Activated T-helper 1 cell treated with Interleukin-2 at 50 U/mL for 16 hours (primary cell): Measurements from ENCODE around the gene TRPC1.
"Not testable (repeated sequence)": the region's sequence is repeated elsewhere in the genome, so short reads cannot be mapped to it uniquely, and the experiment has no call there.

Experiments
- DNase-seq: peaks from one replicate; pipeline ENCODE4 v3.0.0-alpha.2; 2020; ENCODE audit warnings: low read depth

Gene TRPC1

DNA sequence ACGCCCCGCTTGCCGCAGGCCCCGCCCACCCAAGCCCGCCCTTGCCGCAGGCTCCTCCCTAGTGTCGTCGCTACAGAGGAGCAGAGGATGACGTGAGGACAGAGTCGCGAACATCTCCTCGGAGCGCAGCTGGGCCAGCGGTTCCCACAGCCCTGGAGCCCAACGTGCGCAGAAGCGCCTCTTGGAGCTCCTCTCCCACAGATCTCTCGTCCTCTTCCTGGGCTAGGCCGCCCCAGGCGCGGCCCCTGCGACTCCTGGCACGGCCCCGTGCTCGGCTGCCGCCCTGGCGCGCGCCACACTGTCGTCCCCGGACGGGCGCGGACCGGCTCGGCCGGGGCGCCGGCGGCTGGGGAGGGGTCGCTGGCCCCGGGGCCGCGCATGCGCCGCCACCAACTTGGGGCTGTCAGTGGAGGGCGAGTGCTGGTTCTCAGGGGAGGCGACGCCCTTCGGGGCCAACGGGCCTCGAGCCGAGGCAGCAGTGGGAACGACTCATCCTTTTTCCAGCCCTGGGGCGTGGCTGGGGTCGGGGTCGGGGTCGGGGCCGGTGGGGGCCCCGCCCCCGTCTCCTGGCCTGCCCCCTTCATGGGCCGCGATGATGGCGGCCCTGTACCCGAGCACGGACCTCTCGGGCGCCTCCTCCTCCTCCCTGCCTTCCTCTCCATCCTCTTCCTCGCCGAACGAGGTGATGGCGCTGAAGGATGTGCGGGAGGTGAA, at the start of gene TRPC1:
Gene TRPC1 (plus strand): TSS at position 67 of the 714 bp plus-strand sequence. CDS start 526 bp downstream, at position 593.
- peak; percentile 66 for DNase-seq

DNA sequence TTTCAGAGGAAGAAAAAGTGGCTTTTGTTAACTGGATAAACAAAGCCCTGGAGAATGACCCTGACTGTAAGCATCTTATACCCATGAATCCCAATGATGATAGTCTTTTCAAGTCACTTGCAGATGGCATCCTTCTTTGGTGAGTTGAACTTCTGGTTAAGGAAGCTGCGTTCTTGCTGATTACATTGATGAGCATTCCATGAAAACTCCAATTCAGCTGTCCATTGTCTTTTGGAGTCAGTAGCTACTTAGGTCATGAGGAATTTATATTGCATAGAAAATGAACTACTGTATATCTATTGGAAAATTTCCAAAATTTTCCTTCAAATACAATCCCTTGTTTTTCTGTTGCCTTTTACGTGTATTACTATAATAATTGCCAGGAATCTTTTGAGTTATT, 47.7 kb upstream of the TRPC1 start:
- DNase-seq: no peak

DNA sequence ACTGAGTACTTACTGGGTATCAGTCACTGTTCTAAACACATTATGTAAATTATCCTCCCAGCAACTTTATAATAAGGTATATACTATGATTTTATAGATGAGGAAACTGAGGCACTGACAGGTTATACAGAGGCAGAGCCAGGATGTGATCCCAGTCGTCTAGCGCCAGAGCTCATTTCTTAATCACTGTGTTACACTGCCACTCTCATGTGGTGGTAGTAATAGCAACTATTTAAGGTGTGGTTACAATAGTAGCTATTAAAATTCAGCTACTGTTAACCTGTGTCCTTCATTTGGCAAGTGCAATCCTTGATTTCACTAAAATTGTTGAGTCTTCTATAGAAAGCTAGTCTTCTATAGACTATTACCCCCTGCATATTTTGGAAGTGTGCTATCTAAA, 43.1 kb upstream of the TRPC1 start:
- no peak for DNase-seq

DNA sequence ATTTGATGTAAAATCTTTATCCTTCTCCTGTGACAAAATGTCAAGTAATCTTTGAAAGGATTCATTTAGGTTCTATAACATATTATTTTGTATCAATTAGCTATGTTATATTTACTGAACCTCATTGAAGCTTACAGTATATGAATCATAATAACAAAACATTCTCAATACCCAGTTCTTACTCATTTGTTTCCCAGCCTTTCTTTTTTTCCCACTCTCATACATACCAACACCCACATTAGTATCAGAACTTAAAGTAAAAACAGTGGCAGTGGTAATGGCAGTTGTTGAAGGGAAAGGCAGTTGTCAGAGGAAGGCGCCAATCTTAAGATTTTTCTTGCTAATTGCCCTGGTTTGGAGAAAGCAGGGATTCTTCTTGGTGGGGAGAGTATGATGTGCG, 33.2 kb upstream of the TRPC1 start:
- no peak for DNase-seq

DNA sequence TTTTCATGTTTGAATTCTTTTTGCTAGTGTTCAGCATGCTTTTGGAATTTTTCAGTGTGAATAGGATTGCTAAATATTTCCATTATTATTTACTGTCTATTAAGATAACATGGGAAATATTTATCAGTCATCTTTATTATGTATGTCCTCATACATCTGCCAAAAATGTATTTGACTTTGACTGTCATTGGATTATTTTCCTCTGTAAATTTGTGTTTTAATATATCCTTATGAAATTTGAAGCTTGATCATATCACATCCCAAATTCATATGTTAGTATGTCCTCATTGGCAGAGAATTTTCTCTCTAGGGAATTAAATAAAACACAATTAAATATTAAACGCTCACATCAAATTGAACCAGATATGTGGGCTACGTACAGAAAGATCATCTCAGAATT, 32.3 kb upstream of the TRPC1 start:
- DNase-seq: no peak

DNA sequence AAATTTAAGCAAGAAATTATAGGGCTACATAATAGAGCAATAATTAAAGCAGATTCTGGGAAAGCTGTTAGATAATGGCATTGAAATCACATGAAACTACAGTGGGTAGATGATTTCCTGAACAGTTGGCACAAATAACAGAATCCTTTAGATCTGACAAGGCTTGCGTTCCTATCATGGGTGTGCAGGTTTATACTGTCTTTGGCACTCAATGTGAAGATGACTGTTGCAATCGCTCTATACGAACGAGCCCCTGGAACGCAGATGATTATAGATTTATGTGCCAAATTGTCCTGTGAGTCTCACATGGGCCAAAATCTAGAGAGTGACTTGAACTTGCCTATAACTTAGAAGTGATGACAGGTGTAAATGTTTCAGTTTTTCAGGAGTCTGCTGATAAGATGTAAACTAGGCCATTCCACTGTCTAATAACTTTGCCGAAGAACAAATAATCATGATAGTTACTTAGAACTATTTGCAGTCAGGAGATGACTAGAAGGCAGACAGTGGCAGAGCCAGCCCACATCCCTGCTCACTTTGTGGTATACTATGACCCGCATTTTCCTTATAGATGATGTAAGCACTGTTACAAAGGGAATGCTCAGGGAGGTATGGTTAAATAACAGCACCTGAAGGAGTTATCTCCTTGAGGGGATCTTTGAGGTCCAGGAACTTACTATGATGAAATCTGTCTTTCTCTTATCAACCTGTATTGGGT, 30.5 kb upstream of the TRPC1 start:
- DNase-seq: no peak

DNA sequence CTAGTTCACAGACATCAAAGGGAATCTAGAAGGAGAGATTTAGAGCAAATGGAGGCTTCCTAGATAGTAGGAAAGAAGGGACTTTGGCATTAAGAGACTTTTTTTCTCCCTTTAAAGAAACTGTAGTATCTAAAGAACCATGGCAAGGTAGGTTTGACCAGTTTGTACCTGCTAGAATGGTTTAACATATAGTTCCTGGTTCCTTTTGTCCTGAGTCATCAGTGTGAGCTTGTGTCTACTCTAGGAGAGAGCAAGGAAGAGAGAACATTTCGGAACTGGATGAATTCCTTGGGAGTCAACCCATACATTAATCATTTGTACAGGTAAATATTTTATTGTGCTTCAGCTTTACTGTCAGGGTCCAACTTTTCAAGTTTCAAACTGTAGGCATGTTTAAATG, 29.6 kb upstream of the TRPC1 start:
- no peak for DNase-seq

DNA sequence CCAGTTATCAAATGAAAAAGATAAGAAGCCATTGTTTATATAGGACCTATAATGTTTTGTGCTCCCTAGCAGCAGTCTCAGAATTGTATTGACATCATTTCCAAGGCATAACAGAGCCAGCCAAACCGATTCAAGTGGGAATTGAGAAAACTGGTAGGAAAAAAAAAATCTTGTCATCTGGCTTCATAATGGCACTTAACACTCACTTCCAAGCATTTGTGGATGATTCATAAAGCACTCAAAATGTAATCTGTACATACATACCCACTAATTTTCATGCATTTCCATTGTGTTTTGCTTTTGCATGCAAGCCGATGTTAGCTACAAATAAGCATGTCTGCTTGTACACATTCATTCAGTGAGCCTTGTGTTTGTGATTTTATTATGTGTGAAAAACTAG, 18.6 kb upstream of the TRPC1 start:
- no peak for DNase-seq

DNA sequence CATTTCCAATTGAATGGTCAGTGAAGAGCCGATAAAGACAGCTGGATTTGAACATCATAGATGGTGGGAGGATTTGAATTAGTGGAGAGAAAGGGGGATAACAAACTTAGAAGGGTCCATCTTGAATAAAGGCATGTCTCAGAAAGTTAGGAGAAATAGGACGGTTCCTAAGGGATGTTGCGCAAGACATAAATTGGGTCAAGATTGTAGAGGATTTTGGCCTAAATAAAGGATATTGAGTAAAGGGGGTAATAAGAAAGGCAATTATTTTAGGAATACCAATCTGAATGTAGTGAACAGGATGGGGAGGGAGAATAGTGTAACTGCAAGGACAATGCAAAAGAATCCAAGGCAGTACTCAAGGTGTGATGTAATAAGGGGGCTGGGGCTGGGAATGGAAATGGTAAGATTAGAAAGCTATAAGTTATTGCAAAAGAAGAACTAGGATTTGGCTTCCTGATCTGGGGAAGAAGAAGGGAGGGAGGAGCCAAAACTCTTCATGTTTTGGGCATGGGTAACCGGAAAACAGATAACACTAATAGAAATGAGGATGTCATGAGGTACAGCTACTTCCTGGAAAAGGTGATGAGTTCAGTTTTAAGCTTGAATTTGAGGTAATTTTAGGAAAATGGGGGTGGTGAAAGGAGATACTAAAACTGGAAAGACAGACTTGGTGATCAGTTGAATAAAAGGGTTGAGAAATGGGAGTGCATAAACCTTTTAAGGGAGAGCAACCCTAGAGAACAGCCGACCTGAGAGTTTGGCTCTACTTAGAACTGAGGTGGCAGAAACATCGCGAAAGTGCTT, 17.3 kb upstream of the TRPC1 start:
- DNase-seq: no peak

DNA sequence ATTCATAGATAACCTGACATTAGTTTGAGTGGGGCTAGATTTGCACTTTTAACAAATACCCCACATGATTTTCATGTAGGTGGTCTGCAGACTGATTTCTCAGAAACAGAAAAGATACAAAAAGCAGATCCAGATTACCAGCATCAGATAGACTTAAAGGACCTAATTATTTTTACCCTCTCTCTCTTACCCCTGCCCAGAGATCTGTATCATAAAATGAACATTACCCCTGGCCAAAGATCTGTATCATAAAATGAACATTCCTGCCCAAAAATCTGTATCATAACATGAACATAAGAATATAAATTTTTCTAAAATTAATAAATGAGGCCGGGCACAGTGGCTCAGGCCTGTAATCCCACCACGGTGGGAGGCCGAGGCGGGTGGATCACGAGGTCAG, 14.6 kb upstream of the TRPC1 start:
- no peak for DNase-seq

DNA sequence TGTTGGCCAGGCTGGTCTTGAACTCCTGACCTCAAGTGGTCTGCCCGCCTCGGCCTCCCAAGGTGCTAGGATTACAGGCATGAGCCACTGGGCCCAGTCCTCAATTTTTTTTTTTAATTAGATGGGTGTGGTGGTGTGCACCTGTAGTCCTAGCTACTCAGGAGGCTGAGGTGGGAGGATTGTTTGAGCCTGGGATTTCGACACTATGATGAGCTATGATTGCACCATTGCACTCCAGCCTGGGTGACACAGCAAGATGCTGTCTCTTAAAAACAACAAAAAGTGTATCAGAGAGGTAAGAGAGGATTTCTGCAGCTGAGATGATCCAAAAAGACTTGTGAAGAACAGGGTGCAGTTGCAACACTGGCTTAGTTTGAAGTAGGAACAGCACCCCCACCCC, 9.0 kb upstream of the TRPC1 start:
- not testable (repeated sequence) for DNase-seq

DNA sequence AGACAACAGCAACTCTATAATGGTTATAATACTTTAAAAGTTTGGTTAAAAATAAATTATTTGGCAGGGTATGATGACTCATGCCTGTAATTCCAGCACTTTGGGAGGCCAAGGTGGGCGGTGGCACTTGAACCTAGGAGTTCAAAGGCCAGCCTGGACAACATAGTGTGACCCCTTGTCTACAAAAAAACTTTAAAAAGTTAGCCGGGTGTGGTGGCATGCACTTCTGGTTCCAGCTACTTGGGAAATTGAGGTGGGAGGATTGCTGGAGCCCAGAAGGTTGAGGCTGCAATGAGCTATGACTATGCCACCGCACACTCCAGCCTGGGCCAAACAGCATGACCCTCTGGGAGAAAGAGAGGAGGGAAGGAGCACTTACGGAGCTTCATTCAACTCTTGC, 7.7 kb upstream of the TRPC1 start:
- no peak for DNase-seq

DNA sequence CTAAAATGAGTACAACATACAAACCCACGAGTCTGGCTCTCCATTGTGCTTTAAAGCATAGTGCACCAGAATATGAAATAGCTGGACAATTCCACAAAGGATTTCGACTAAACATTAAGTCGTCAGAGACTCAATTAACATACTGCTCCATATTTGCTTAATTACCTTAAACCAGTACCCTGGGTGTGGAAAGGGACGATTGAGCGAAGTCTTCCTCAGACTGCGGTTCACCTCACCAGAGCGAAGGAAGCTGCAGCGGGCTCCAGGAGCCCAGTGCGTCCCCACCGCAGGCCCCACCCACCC, 218 bp upstream of the TRPC1 start:
- DNase-seq: no peak

DNA sequence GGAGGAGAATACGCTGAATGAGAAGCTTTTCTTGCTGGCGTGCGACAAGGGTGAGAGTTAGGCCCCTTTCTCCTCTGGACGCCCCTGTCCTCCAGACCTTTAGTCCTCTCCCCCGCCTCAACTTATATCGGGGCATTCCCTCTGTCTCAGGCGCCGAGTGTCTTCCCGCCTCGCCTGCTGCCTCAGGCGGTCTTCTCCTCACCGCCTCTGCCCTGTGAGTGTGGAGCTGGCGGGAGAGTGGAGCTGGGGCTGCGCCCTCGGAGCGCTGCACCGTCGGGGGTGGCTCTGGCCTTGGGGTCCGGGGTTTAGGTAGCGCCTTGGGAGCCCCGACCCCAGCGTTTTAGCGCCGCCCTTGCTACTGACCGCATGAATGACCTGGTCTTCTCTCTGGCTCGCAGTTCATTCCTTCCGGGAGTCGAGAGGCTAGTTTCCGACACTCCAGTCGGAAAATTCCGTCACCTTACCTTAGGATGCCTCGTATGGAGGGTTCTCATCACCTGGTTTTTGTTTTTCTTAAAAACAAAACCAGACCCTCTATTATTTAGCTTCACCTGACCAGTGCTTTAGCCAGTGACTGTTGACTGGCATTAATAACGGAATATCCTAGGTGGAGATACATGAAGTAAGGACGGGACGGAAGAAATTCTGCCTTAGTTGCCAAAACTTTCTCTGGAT, 985 bp downstream of the TRPC1 start:
- DNase-seq: no peak

DNA sequence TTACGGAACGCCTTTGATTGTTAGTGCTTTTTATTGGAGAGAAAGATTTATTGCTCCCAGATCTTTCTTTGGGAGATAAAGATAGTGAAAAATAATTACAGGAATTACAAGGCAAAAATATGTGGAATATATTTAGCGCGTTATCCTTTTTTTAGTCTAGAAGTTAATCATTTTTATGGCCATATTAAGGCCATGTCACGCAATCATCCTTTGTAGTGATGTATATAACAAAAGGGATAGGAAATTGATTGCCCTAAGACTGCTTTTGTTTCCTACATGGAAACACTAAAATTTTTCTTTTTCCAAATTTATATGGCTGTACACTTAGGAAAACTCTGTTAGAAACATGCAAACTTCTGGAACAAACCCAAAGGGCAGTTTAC, 1.5 kb downstream of the TRPC1 start:
- DNase-seq: no peak

DNA sequence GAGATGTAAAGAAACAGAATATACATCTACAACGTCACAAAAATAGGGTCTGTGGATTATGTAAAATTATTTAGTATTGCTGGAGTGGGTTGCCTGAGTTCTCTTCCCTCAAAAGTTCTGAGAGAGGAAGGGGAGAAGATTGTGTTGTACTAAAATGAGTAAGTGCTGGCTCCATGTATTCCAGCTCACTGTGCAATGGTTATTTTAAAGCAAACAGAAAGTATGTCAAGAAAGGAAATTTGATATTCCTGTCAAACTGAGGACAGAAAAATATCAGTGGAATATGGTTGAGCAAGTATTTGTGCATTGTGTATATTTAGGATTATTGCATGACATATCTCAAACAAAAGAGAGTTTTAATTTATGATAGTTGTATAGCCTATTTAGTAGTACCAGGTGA, 2.2 kb downstream of the TRPC1 start:
- no peak for DNase-seq

DNA sequence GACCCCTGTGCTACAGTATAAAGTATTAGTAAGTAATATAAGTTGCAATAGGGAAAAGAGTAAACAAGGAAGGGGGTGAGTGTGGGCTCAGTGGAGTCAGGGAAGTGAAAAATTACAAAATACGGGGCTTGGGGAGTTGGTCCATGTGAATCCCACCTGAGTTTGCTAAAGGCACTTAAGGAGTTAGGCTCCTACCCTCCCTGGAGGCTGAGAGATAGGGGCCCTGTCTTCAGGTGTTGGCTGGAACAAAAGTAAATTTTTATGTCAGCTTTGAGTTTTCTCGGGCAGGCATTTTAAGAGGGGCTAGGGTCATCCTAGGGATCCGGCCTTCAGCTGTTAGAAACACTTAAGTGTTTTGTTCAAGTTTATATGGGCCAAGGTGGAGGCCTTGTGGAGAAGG, 8.2 kb downstream of the TRPC1 start:
- no peak for DNase-seq

DNA sequence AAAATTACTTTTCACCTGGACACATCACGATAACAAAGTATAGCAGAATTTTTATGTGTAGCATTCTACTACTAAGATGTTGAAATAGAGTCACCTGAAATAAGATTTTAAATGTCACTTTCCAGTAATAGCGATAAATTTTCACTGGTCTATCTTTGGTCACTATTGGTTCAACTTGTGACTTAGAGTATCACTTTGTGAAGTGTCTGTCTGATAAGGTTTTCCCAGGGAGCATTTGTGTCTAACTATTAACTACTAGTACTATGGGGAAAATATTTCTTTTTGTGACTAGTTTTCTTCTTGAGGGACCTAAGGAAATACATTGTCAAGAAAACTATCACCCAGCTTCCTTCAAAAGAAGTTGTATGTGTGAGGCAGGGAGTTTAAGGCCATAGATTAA, 11.0 kb downstream of the TRPC1 start:
- no peak for DNase-seq

DNA sequence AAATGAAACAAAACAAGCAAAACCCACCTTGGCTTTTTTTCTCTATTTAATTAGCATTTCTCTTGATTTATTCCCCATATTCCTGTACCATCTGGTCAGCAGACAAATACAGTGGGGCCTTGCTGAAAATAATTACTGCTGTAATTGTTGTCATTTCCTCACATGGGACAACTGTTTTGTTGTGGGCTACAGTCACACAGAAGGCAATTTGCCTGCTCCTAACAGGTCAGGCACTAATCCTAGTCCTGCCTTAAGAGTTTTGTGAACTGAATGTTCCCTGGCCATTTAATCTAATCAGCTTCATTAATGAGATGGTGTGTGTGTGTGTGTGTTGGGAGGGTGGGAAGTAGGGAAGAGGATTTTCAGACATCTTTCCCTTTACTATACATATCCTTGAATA, 11.6 kb downstream of the TRPC1 start:
- no peak for DNase-seq

DNA sequence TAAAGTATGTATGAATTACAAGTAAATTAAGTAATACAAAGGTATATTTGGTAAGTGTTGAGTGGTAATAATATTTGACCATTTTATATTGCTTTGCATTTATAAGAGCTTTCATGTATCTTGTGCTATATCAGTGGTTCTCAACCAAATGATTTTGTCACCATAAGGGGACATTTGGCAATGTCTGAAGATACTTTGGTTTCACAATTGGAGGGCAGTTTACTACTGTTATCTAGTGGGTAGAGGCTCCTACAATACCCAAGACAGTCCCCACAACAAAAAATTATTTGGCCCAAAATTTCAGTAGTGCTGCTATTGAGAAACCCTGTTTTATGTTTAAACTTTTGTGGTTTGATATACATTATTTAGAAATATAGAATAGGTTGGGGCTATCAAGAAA, 14.6 kb downstream of the TRPC1 start:
- DNase-seq: no peak

DNA sequence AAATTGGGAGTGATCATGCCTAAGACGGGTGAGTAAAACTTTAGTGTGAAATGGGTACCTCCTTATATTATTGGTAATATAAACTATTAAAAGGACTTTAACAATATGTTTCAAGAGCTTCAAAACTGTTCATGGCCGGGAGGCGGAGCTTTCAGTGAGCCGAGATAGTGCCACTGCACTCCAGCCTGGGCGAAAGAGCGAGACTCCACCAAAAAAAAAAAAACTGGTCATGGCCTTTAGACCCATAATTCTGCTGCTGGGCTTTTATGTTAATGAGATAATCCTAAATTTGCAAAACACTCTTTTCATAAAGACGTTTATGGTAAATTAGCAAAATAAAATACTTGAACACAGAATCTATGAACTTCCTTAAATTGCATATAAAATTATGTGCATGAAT, 22.8 kb downstream of the TRPC1 start:
- no peak for DNase-seq

DNA sequence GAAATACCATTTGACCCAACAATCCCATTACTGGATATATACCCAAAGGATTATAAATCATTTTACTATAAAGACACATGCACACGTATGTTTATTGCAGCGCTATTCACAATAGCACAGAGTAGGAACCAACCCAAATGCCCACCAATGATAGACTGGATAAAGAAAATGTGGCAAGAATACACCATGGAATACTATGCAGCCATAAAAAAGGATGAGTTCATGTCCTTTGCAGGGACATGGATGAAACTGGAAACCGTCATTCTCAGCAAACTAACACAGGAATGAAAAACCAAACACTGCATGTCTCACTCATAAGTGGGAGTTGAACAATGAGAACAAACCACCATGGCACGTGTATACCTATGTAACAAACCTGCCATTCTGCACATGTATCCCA, 26.7 kb downstream of the TRPC1 start:
- DNase-seq: not testable (repeated sequence)

DNA sequence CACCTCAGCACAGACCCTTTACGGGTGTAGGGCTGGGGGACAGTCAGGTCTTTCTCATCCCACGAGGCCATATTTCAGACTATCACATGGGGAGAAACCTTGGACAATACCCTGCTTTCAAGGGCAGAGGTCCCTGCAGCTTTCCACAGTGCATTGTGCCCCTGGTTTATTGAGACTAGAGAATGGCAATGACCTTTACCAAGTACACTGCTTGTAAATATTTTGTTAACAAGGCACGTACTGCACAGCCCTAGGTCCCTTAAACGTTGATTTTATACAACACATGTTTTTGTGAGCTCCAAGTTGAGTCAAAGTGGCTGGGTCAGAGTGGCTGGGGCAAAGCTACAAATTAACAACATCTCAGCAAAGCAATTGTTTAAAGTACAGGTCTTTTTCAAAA, 28.8 kb downstream of the TRPC1 start:
- not testable (repeated sequence) for DNase-seq
